ENCODE results near the gene MYL2.

GRCh38 chr12:110923692-110924334 is 3.4 kb upstream of the MYL2 start:
- no peak for TF ChIP-seq POLR2A (IDR thresholded peaks at IDR 0.05; ENCODE audit: low read depth, low read length)
- no peak for TF ChIP-seq POLR2AphosphoS5 (IDR thresholded peaks at IDR 0.05; ENCODE audit: low read depth, low read length)

Measured in GM12891 (cell line).